ENCODE data around the gene ZNF274. TPM values are rescaled to one million over a fixed set of nuclear protein-coding genes. Genes with fewer than 3 reads are reported as not detected.

Gene ZNF274
- total RNA-seq, 6 experiments from 2014 or later: 12.7 to 18.5 (median 14.4) TPM

DNA sequence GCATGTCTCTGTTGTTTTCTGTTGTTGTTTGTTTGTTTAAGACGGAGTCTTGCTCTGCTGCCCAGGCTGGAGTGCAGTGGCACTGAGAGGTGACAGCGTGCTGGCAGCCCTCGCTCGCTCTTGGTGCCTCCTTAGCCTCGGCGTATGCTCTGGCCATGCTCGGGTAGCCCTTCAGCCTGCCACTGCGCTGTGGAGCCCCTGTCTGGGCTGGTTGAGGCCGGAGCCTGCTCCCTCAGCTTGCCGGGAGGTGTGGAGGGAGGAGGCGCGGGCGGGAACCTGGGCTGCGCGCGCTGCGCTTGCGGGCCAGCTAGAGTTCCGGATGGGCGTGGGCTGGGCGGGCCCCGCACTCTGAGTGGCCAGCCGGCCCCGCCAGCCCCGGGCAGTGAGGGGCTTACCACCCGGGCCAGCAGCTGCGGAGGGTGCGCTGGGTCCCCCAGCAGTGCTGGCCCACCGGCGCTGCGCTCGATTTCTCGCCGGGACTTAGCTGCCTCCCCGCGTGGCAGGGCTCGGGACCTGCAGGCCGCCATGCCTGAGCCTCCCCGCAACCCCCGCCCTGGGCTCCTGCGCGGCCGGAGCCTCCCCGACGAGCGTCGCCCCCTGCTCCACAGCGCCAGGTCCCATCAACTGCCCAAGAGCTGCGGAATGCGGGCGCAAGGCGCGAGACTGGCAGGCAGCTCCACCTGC lies 25.7 kb upstream of the ZNF274 start:
- ATAC-seq: no peak
- intact Hi-C loops (cut with DNase I): loop anchor here (5.0 to 10.0 kb wide), 2 partner anchors 135 to 422 kb away; no protein-coding TSS in a partner anchor
- 90% methylated on average over 8 of the region's 53 CpGs for WGBS (ENCODE audit: insufficient coverage, low coverage, low lambda C conversion rate, missing lambda C conversion rate)

DNA sequence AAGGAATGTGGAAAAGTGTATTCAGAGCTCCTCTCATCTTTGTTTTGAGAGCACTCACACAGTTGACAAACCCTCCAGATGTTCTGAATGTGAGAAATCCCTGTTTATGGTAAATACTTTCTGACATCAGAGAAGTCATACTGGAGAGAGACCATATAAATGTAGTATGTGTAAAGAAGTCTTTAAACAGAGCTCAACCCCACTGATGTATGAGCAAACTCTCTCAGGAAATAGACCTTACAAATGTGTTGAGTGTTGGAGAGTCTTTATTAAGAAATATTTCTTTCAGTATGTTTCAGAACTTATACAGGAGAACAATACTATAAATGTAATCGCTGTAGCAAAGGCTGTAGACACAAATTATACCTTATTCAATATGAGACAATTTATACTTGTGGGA lies 16.6 kb upstream of the ZNF274 start:
- DNase-seq (no peak), ATAC-seq (no peak)
- no peaks in the 10 kb centered on the region for H3K4me1 ChIP-seq
- intact Hi-C loops (cut with DNase I): no loop called here
- H3K36me3 ChIP-seq: no peaks in the 10 kb centered on the region
- no peak overlapping the region for H3K4me3 ChIP-seq
- TF ChIP-seq POLR2A (IDR thresholded peaks at IDR 0.05): no peak
- TF ChIP-seq, protein P1, sequence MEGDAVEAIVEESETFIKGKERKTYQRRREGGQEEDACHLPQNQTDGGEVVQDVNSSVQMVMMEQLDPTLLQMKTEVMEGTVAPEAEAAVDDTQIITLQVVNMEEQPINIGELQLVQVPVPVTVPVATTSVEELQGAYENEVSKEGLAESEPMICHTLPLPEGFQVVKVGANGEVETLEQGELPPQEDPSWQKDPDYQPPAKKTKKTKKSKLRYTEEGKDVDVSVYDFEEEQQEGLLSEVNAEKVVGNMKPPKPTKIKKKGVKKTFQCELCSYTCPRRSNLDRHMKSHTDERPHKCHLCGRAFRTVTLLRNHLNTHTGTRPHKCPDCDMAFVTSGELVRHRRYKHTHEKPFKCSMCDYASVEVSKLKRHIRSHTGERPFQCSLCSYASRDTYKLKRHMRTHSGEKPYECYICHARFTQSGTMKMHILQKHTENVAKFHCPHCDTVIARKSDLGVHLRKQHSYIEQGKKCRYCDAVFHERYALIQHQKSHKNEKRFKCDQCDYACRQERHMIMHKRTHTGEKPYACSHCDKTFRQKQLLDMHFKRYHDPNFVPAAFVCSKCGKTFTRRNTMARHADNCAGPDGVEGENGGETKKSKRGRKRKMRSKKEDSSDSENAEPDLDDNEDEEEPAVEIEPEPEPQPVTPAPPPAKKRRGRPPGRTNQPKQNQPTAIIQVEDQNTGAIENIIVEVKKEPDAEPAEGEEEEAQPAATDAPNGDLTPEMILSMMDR (IDR thresholded peaks at IDR 0.05): no peak
- 69% methylated on average over 1 of the region's 1 CpG for WGBS (ENCODE audit: insufficient coverage, low coverage, low lambda C conversion rate, missing lambda C conversion rate)
- no peaks in the 10 kb centered on the region for H3K27me3 ChIP-seq
- no peak overlapping the region for H3K27ac ChIP-seq
- H3K9me3 ChIP-seq: peaks cover 4 to 38% (median 11%) of the 10 kb centered on the region in 4 donors

More for the DNA sequence above, 25.7 kb upstream of the ZNF274 start:
- Histone ChIP-seq H3K9me3 (peaks cover 0 to 5% (median 0%) of the 10 kb centered on the region in 4 donors), H3K4me1 (peaks cover 0 to 8% (median 2%) of the 10 kb centered on the region in 4 donors), H3K4me3 (no peak overlapping the region), H3K27me3 (no peaks in the 10 kb centered on the region), H3K36me3 (no peaks in the 10 kb centered on the region), H3K27ac (no peak overlapping the region)
- DNase-seq: no peak
- no peak for TF ChIP-seq POLR2A (IDR thresholded peaks at IDR 0.05)
- TF ChIP-seq, protein P1 (IDR thresholded peaks at IDR 0.05): no peak

DNA sequence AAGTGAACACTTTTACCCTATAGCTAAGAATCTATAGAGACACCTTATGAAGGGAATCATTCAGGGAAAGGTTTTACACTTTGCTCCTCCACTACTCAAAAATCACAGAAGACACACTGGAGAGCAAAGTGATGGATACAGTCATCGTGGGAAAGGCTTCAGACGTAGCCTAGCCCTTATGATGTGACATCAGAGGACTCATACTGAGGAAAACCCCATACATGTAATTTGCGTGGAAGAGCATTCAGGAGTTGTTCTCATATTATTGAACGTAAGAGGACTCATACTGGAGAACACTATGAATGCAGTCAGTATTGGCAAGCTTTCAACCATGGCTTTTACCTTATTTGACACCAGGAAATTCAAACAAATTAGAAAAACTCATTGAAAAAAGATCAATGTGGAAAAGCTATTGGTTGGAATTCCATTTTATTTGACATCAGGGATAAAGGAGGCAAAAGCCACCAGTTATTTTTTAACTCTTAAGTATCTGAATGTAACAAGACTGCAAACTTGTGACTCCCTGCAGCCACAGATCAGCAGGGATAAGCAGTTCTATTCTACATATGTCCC lies 16.1 kb upstream of the ZNF274 start:
- ATAC-seq: no peak
- Histone ChIP-seq H3K36me3 (no peaks in the 10 kb centered on the region), H3K9me3 (peaks cover 4 to 36% (median 11%) of the 10 kb centered on the region in 4 donors), H3K27ac (no peak overlapping the region), H3K4me3 (no peak overlapping the region), H3K4me1 (no peaks in the 10 kb centered on the region), H3K27me3 (no peaks in the 10 kb centered on the region)
- no peak for DNase-seq
- 62% methylated on average over 4 of the region's 4 CpGs for WGBS (ENCODE audit: insufficient coverage, low coverage, low lambda C conversion rate, missing lambda C conversion rate)
- intact Hi-C loops (cut with DNase I): no loop called here
- no peak for TF ChIP-seq POLR2A (IDR thresholded peaks at IDR 0.05)
- TF ChIP-seq, protein P1 (IDR thresholded peaks at IDR 0.05): no peak

DNA sequence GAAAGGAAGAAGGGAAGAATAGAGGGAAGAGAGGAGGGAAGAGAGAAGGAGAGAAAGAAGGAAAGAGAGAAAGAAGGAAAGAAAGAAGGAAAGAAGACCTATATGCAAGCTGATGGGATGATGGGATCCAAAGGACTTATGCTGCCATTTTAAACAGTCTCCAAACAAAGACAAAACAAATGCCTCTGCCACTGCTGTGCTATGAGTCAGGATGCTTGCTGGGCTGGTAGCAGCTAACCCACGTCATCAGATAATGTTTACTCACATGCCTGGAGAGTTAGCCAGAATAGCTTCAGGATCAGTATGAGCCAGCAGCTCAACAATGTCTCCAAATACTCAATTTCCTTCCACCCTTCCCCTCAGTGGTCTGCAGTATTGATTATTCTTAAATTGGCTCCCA lies 12.0 kb upstream of the ZNF274 start:
- Histone ChIP-seq H3K4me1 (no peaks in the 10 kb centered on the region), H3K36me3 (no peaks in the 10 kb centered on the region), H3K27me3 (no peaks in the 10 kb centered on the region), H3K27ac (no peak overlapping the region), H3K9me3 (peaks cover 3 to 33% (median 12%) of the 10 kb centered on the region in 4 donors), H3K4me3 (no peak overlapping the region)
- ATAC-seq (no peak), DNase-seq (no peak)
- 78% methylated on average over 1 of the region's 1 CpG for WGBS (ENCODE audit: insufficient coverage, low coverage, low lambda C conversion rate, missing lambda C conversion rate)
- intact Hi-C loops (cut with DNase I): no loop called here
- no peak for TF ChIP-seq POLR2A (IDR thresholded peaks at IDR 0.05)
- TF ChIP-seq, protein P1 (IDR thresholded peaks at IDR 0.05): no peak
